CD14-positive monocyte (primary cell): ENCODE data around the gene FXYD4. TPM values are rescaled to one million over a fixed set of nuclear protein-coding genes. Genes with fewer than 3 reads are reported as not detected.
A peak's percentile ranks its signal among the peaks of the same experiment; 100 is the strongest.

Source experiments
- DNase-seq, 3 donors: peaks; one replicate each; pipeline ENCODE4 v3.0.0-alpha.2; 2011 to 2022
- H2AFZ ChIP-seq: 2 replicates; pipeline ENCODE4 v1.6.0; 2012; ENCODE audit warnings: mild to moderate bottlenecking, low read depth, low read length, inconsistent platforms; ENCODE audit not compliant: insufficient read depth, poor library complexity, severe bottlenecking
- H3K27ac ChIP-seq, 2 donors: 1 replicate in 1 of 2; 2 replicates in 1 of 2; pipeline ENCODE4 v1.5.1; 2012 to 2013; ENCODE audit warnings: low read length in 2 of 2, control low read depth in 1 of 2, inconsistent platforms in 1 of 2, low read depth in 1 of 2, mild to moderate bottlenecking in 1 of 2
- H3K27me3 ChIP-seq, 2 donors: one replicate each; pipeline versions ENCODE4 v1.6.0 to v1.6.1; 2011 to 2013; ENCODE audit warnings: low read length in 2 of 2; ENCODE audit not compliant: control insufficient read depth in 2 of 2, insufficient read depth in 2 of 2
- H3K36me3 ChIP-seq, 2 donors: replicated peaks in 1 of 2; 1 replicate in 1 of 2; 2 replicates in 1 of 2; pipeline versions ENCODE4 v1.5.1 to v1.6.1; 2012 to 2013; ENCODE audit warnings: low read length in 2 of 2, control low read depth in 1 of 2, inconsistent platforms in 1 of 2, mild to moderate bottlenecking in 1 of 2; ENCODE audit not compliant: insufficient read depth in 2 of 2, control insufficient read depth in 1 of 2
- H3K4me1 ChIP-seq, 2 donors: 1 replicate in 1 of 2; 2 replicates in 1 of 2; pipeline versions ENCODE4 v1.5.1 to v1.6.1; 2012 to 2013; ENCODE audit warnings: low read length in 2 of 2, control low read depth in 1 of 2, inconsistent platforms in 1 of 2, mild to moderate bottlenecking in 1 of 2, moderate library complexity in 1 of 2; ENCODE audit not compliant: insufficient read depth in 2 of 2, control insufficient read depth in 1 of 2
- H3K4me2 ChIP-seq: replicated peaks from 2 replicates; pipeline ENCODE3; 2012; ENCODE audit warnings: low read length, moderate library complexity, mild to moderate bottlenecking; ENCODE audit not compliant: poor library complexity, severe bottlenecking; ENCODE audit errors: extremely low read depth
- H3K4me3 ChIP-seq, 3 experiments: fragments of 200-600 bp in 1 of 3; sonication (generic) in 1 of 3; replicated peaks in 1 of 3; 1 replicate in 2 of 3; 2 replicates in 1 of 3; pipeline ENCODE4 v1.5.1; 2011 to 2013; ENCODE audit warnings: low read length in 3 of 3, mild to moderate bottlenecking in 3 of 3, control low read depth in 2 of 3, low read depth in 2 of 3, inconsistent platforms in 1 of 3, moderate library complexity in 1 of 3
- H3K79me2 ChIP-seq: 2 replicates; pipeline ENCODE4 v1.6.0; 2012; ENCODE audit warnings: mild to moderate bottlenecking, control low read depth, inconsistent platforms, low read length, moderate library complexity; ENCODE audit not compliant: insufficient read depth
- H3K9ac ChIP-seq: 2 replicates; pipeline ENCODE4 v1.6.0; 2017; ENCODE audit warnings: low read length, mild to moderate bottlenecking; ENCODE audit not compliant: insufficient read depth, poor library complexity, severe bottlenecking
- H3K9me3 ChIP-seq, 2 donors: replicated peaks in 1 of 2; 1 replicate in 1 of 2; 2 replicates in 1 of 2; pipeline versions ENCODE4 v1.5.1 to v1.6.1; 2012 to 2013; ENCODE audit warnings: low read length in 2 of 2, control low read depth in 1 of 2; ENCODE audit not compliant: control insufficient read depth in 1 of 2, insufficient read depth in 1 of 2
- H4K20me1 ChIP-seq: 2 replicates; pipeline ENCODE4 v1.6.0; 2012; ENCODE audit warnings: mild to moderate bottlenecking, low read length, control low read depth, moderate library complexity; ENCODE audit not compliant: insufficient read depth
- H3K27ac Mint-ChIP-seq, 7 donors: one replicate each; pipeline ENCODE4 v1.8.0; 2020; ENCODE audit warnings: mild to moderate bottlenecking in 7 of 7, mixed read lengths in 7 of 7, moderate library complexity in 6 of 7, inconsistent platforms in 2 of 7
- H3K27me3 Mint-ChIP-seq, 3 donors: one replicate each; pipeline ENCODE4 v1.8.0; 2021 to 2022; ENCODE audit warnings: low read depth in 3 of 3, mild to moderate bottlenecking in 3 of 3, mixed read lengths in 3 of 3, moderate library complexity in 3 of 3, inconsistent platforms in 1 of 3
- H3K36me3 Mint-ChIP-seq, 2 donors: one replicate each; pipeline ENCODE4 v1.8.0; 2020; ENCODE audit warnings: mixed read lengths in 2 of 2, inconsistent platforms in 1 of 2, mild to moderate bottlenecking in 1 of 2
- H3K4me1 Mint-ChIP-seq: one replicate; pipeline ENCODE4 v1.8.0; 2020; ENCODE audit warnings: mild to moderate bottlenecking, mixed read lengths
- H3K4me3 Mint-ChIP-seq, 2 donors: one replicate each; pipeline ENCODE4 v1.8.0; 2020; ENCODE audit warnings: mild to moderate bottlenecking in 2 of 2, mixed read lengths in 2 of 2, moderate library complexity in 1 of 2
- H3K9me3 Mint-ChIP-seq, 7 donors: one replicate each; pipeline ENCODE4 v1.8.0; 2020 to 2022; ENCODE audit warnings: mixed read lengths in 7 of 7, mild to moderate bottlenecking in 6 of 7, moderate library complexity in 6 of 7, inconsistent platforms in 2 of 7
- CTCF ChIP-seq: fragments of 200-600 bp; IDR thresholded peaks from one replicate; pipeline ENCODE4 v1.8.0; 2022; ENCODE audit warnings: antibody characterized with exemption, mild to moderate bottlenecking
- WGBS: methylation state at CpG from one replicate; pipeline ENCODE4 v1.1.5; 2013; ENCODE audit warnings: missing lambda C conversion rate; ENCODE audit not compliant: insufficient coverage; 5-methylcytosine and 5-hydroxymethylcytosine counted together
- intact Hi-C, 2 donors: fragments of 100-400 bp; cut with micrococcal nuclease; formaldehyde crosslinking; loops; one replicate each; pipeline versions ENCODE4 v1.15.0 to v1.15.1; 2023
- polyA minus RNA-seq: library from RNA; depleted of rRNA, polyadenylated mRNA; stranded (reverse); fragments of >200 nt; gene quantifications from 2 replicates; pipeline ENCODE4 v1.2.3, GENCODE V29; 2012
- polyA plus RNA-seq, 3 donors: library from polyadenylated mRNA; depleted of rRNA in 1 of 3; unstranded in 2 of 3; stranded (reverse) in 1 of 3; fragments of 300-500 nt in 2 of 3; fragments of >200 nt in 1 of 3; fragmentation: Illumina TruSeq in 2 of 3; gene quantifications; 1 replicate in 2 of 3; 2 replicates in 1 of 3; pipeline ENCODE4 v1.2.3, GENCODE V29; 2012 to 2021
- total RNA-seq, 12 experiments: library from RNA in 1 of 12; stranded (reverse) in 1 of 12; fragments of 120-200 nt in 1 of 12; gene quantifications; one replicate each; pipeline ENCODE4 v1.2.4 and lab custom pipeline; 2013 to 2026; ENCODE audit warnings: mixed read lengths in 6 of 12, inconsistent platforms in 1 of 12

FXYD4 gene
- not detected for total RNA-seq (2013)
- under 1 TPM in 1 of 3 donors, not detected in 2; 0.16 TPM for polyA plus RNA-seq
- not detected in 2 replicates for polyA minus RNA-seq
- 0 to 0.46 (median 0) reads per million in 11 experiments for total RNA-seq (lab: John Stamatoyannopoulos, UW)

- H4K20me1 ChIP-seq = no peaks in the 10 kb centered on the region
These were observed at the start of gene FXYD4 for GRCh38 chr10:43371418-43371817. TSS of gene FXYD4 (plus strand) at chr10:43371636. CDS start at chr10:43373747, 2,111 bp downstream.

DNA sequence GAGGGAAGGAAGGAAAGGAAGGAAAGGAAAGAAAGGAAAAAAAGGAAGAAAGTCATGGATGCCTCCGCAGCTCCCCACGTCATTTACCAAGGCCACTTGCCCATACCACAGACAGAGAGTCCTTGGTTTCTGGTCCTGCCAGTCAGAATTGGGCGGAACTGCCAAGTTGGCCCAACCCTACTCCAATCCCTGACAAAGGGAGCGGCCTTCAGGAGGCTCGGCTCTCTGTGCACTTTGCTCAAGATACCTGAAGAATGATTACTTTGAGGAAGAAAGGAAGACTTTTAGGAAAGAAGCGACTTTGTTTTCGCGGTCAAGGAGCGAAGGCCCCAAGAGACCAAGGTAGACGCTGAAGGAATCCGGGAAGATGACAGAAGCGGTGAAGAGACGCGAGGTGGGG lies 49.1 kb upstream of the FXYD4 start:
- Histone ChIP-seq H4K20me1 (no peaks in the 10 kb centered on the region), H3K4me3 (peak overlapping the region in 1 of 3 experiments; percentile 66), H3K9me3 (no peaks in the 10 kb centered on the region), H3K27ac (no peak overlapping the region), H3K4me2 (peak overlapping the region; percentile 76), H3K27me3 (no peaks in the 10 kb centered on the region), H2AFZ (peak overlapping the region; percentile 86), H3K36me3 (no peaks in the 10 kb centered on the region), H3K4me1 (peaks cover 12 to 15% of the 10 kb centered on the region in 2 donors), H3K9ac (peak overlapping the region; percentile 32), H3K79me2 (no peaks in the 10 kb centered on the region)
- H3K27me3 Mint-ChIP-seq = peaks cover 5 to 15% (median 10%) of the 10 kb centered on the region in 3 donors
- 80% methylated on average over 1 of the region's 14 CpGs for WGBS
- no peaks in the 10 kb centered on the region for H3K36me3 Mint-ChIP-seq
- H3K27ac Mint-ChIP-seq = peak overlapping the region in 6 of 7 donors; percentile 12 to 89 (median 68)
- peak overlapping the region; percentile 49 to 80 for H3K4me3 Mint-ChIP-seq
- H3K9me3 Mint-ChIP-seq = no peaks in the 10 kb centered on the region
- intact Hi-C loops = no loop called here
- H3K4me1 Mint-ChIP-seq = peaks cover 19% of the 10 kb centered on the region
- TF ChIP-seq CTCF = no peak
- DNase-seq = no peak

More at GRCh38 chr10:43371418-43371817, at the start of gene FXYD4:
- Mint-ChIP-seq H3K4me3 (no peak within 1 kb of the TSS), H3K27ac (no peak within 1 kb of the TSS), H3K4me1 (peaks cover under 1% of the 10 kb centered on the region), H3K9me3 (peaks cover 0 to 5% (median 0%) of the 10 kb centered on the region in 7 donors), H3K36me3 (no peaks in the 10 kb centered on the region), H3K27me3 (peaks cover 3 to 7% (median 4%) of the 10 kb centered on the region in 3 donors)
- H3K4me1 ChIP-seq = peaks cover 5 to 10% of the 10 kb centered on the region in 2 donors
- H3K9me3 ChIP-seq = no peaks in the 10 kb centered on the region
- H3K27me3 ChIP-seq = no peaks in the 10 kb centered on the region
- no peak within 1 kb of the TSS for H2AFZ ChIP-seq
- no peak for DNase-seq
- TF ChIP-seq CTCF = no peak
- WGBS = 85% methylated on average over 9 of the region's 13 CpGs
- no peaks in the 10 kb centered on the region for H3K79me2 ChIP-seq
- H3K36me3 ChIP-seq = no peaks in the 10 kb centered on the region
- H3K4me2 ChIP-seq = no peak within 1 kb of the TSS
- H3K9ac ChIP-seq = no peak within 1 kb of the TSS
- no peak within 1 kb of the TSS for H3K4me3 ChIP-seq
- intact Hi-C loops = no loop called here
- no peak within 1 kb of the TSS for H3K27ac ChIP-seq
